Endothelial cell of umbilical vein (primary cell): Measurements from ENCODE around the gene KIF26B. TPM values are rescaled to one million over a fixed set of nuclear protein-coding genes. Genes with fewer than 3 reads are reported as not detected.

Experiments
- Bru-seq: library from RNA; stranded (reverse); fragments of 400-500 nt; gene quantifications from one replicate; lab custom pipeline; 2021; lab: Mats Ljungman, UMichigan
- BruChase-seq, 2 experiments: library from RNA; stranded (reverse); fragments of 400-500 nt; gene quantifications; one replicate each; lab custom pipeline; 2021; lab: Mats Ljungman, UMichigan
- BruUV-seq: library from RNA; stranded (reverse); fragments of 400-500 nt; replicated peaks from 2 replicates; lab custom pipeline; 2021; lab: Mats Ljungman, UMichigan
- CTCF ChIA-PET: fragments of 300-600, 350-600 bp; sonication (Branson Sonifier 250); formaldehyde crosslinking; loops from one replicate; lab custom pipeline; 2021; ENCODE audit warnings: antibody characterized with exemption, inconsistent platforms; lab: Charles Lee
- POLR2A ChIA-PET: fragments of 300-600, 350-600 bp; sonication (Branson Sonifier 250); formaldehyde crosslinking; loops from one replicate; lab custom pipeline; 2021; ENCODE audit warnings: antibody characterized with exemption, inconsistent platforms; lab: Charles Lee
- DNase-seq: peaks from one replicate; pipeline ENCODE4 v3.0.0-alpha.2; 2011; ENCODE audit warnings: low read depth, low spot score
- FAIRE-seq: peaks from 2 replicates; lab custom pipeline; 2011; peaks lifted over from hg19 to GRCh38; lab: Jason Lieb, UNC
- H2AFZ ChIP-seq: 2 replicates; pipeline ENCODE4 v1.6.0; 2012; ENCODE audit warnings: low read depth, low read length, control low read depth, inconsistent platforms
- H3K27ac ChIP-seq: 2 replicates; pipeline ENCODE4 v1.5.1; 2011; ENCODE audit warnings: low read depth, mild to moderate bottlenecking, control low read depth, low read length, moderate library complexity; ENCODE audit not compliant: insufficient read depth
- H3K27me3 ChIP-seq, 2 experiments: 2 replicates each; pipeline versions ENCODE4 v1.6.0 to v1.6.1; 2011; ENCODE audit warnings: low read length in 2 of 2, mixed read lengths in 1 of 2; ENCODE audit not compliant: control insufficient read depth in 2 of 2, insufficient read depth in 2 of 2
- H3K36me3 ChIP-seq, 2 experiments: 2 replicates in 1 of 2; 3 replicates in 1 of 2; pipeline ENCODE4 v1.5.1; 2011; ENCODE audit warnings: low read length in 2 of 2, mild to moderate bottlenecking in 1 of 2, moderate library complexity in 1 of 2; ENCODE audit not compliant: control insufficient read depth in 2 of 2, insufficient read depth in 2 of 2; ENCODE audit errors: extremely low read depth in 1 of 2
- H3K4me1 ChIP-seq: 3 replicates; pipeline ENCODE4 v1.5.1; 2011; ENCODE audit warnings: mild to moderate bottlenecking, low read length; ENCODE audit not compliant: control insufficient read depth, insufficient read depth; ENCODE audit errors: extremely low read depth
- H3K4me2 ChIP-seq: 2 replicates; pipeline ENCODE4 v1.6.1; 2011; ENCODE audit warnings: low read length, control low read depth, mixed read lengths; ENCODE audit not compliant: insufficient read depth
- H3K4me3 ChIP-seq, 3 experiments: fragments of 200-600 bp in 1 of 3; sonication (generic), shearing (Covaris generic) in 1 of 3; replicated peaks in 1 of 3; 2 replicates each; pipeline ENCODE4 v1.5.1; 2011 to 2016; ENCODE audit warnings: control low read depth in 3 of 3, low read length in 3 of 3, mild to moderate bottlenecking in 2 of 3, inconsistent platforms in 1 of 3, low read depth in 1 of 3, moderate library complexity in 1 of 3; ENCODE audit not compliant: insufficient read depth in 1 of 3
- H3K79me2 ChIP-seq: 2 replicates; pipeline ENCODE4 v1.6.0; 2012; ENCODE audit warnings: low read length, inconsistent platforms; ENCODE audit not compliant: control insufficient read depth, insufficient read depth
- H3K9ac ChIP-seq: replicated peaks from 2 replicates; pipeline ENCODE3; 2011; ENCODE audit warnings: low read length, control low read depth; ENCODE audit not compliant: insufficient read depth; ENCODE audit errors: extremely low read depth
- H3K9me1 ChIP-seq: replicated peaks from 3 replicates; pipeline ENCODE4 v1.6.0; 2011; ENCODE audit warnings: mild to moderate bottlenecking, low read length; ENCODE audit not compliant: control insufficient read depth, insufficient read depth; ENCODE audit errors: extremely low read depth
- H3K9me3 ChIP-seq: replicated peaks from 2 replicates; pipeline ENCODE4 v1.5.1; 2012; ENCODE audit warnings: low read length, inconsistent platforms; ENCODE audit not compliant: control insufficient read depth, insufficient read depth
- H4K20me1 ChIP-seq: replicated peaks from 2 replicates; pipeline ENCODE3; 2011; ENCODE audit warnings: mild to moderate bottlenecking, low read length; ENCODE audit not compliant: control insufficient read depth, insufficient read depth; ENCODE audit errors: extremely low read depth
- EZH2 ChIP-seq: IDR thresholded peaks from 2 replicates; pipeline ENCODE4 v1.6.1; 2012; ENCODE audit warnings: borderline replicate concordance, low read depth, mild to moderate bottlenecking, moderate library complexity, low read length, inconsistent platforms; ENCODE audit not compliant: severe bottlenecking
- FOS ChIP-seq: IDR thresholded peaks from 2 replicates; pipeline ENCODE4 v1.6.1; 2011; ENCODE audit warnings: mild to moderate bottlenecking, low read length, moderate library complexity, borderline replicate concordance; ENCODE audit not compliant: insufficient read depth
- GATA2 ChIP-seq: IDR thresholded peaks from 2 replicates; pipeline ENCODE4 v1.7.0; 2011; ENCODE audit warnings: low read depth, mild to moderate bottlenecking, moderate library complexity, mixed read lengths, low read length; ENCODE audit not compliant: insufficient read length, insufficient read depth
- MYC ChIP-seq: IDR thresholded peaks from one replicate; pipeline ENCODE4 v1.6.1; 2011; ENCODE audit warnings: mild to moderate bottlenecking, low read depth, low read length
- POLR2AphosphoS5 ChIP-seq: IDR thresholded peaks from 2 replicates; pipeline ENCODE4 v1.6.1; 2012; ENCODE audit warnings: low read depth, mild to moderate bottlenecking, control low read depth, low read length, moderate library complexity; ENCODE audit not compliant: insufficient read depth
- dilution Hi-C: fragments of 300-500 bp; cut with MboI; formaldehyde crosslinking; loops from one replicate; pipeline ENCODE4 v1.15.0; 2019; ENCODE audit warnings: low sequenced_read_pairs; ENCODE audit not compliant: extremely low pct_ligation_motif_present
- intact Hi-C: fragments of 100-400 bp; cut with micrococcal nuclease; formaldehyde crosslinking; loops from one replicate; pipeline ENCODE4 v1.10.0; 2022
- long read RNA-seq: library from polyadenylated mRNA; stranded (forward); transcript quantifications from one replicate; pipeline ENCODE4 v2.0.0, GENCODE V29; 2021
- polyA minus RNA-seq, 3 experiments: library from RNA; depleted of rRNA, polyadenylated mRNA; stranded (reverse); fragments of >200 nt; gene quantifications; 1 replicate in 1 of 3; 2 replicates in 2 of 3; pipeline ENCODE4 v1.2.3, GENCODE V29; 2011
- polyA plus RNA-seq, 4 experiments: library from polyadenylated mRNA; depleted of rRNA in 3 of 4; stranded (reverse) in 3 of 4; unstranded in 1 of 4; fragments of >200 nt; gene quantifications; 2 replicates each; pipeline versions ENCODE4 v1.2.1 to v1.2.3, GENCODE V29; 2011 to 2012; ENCODE audit warnings: missing spikeins in 1 of 4
- total RNA-seq: library from RNA; stranded (reverse); gene quantifications from 2 replicates; pipeline ENCODE4 v1.2.3, GENCODE V29; 2021
- TF ChIP-seq, protein P1 (sequence below): IDR thresholded peaks from 2 replicates; pipeline ENCODE4 v1.6.1; 2011; ENCODE audit not compliant: insufficient read depth, insufficient read length
- TF ChIP-seq, protein P2 (sequence below), 2 donors: IDR thresholded peaks; 1 replicate in 1 of 2; 2 replicates in 1 of 2; pipeline ENCODE4 v1.5.1; 2011; ENCODE audit warnings: low read length in 2 of 2, mild to moderate bottlenecking in 2 of 2, moderate library complexity in 2 of 2, control low read depth in 1 of 2, inconsistent platforms in 1 of 2, low read depth in 1 of 2; ENCODE audit not compliant: insufficient read depth in 1 of 2; ENCODE audit errors: extremely low read depth in 1 of 2

KIF26B gene
- total RNA-seq: 0.25 and 0.49 TPM in 2 replicates
- polyA plus RNA-seq: 0.04 and 0.06 TPM in 2 replicates
- polyA plus RNA-seq (2011; cell fraction: cytosol; rRNA removed): 0.03 and 0.08 TPM in 2 replicates
- 0.08 and 0.25 TPM in 2 replicates for polyA plus RNA-seq (2011; cell fraction: nucleus; rRNA removed)
- 0.23 and 0.31 TPM in 2 replicates for polyA plus RNA-seq (2012)
- polyA minus RNA-seq: 0.21 and 0.29 TPM in 2 replicates
- not detected for polyA minus RNA-seq (2011; cell fraction: cytosol; rRNA and poly(A)+ RNA removed)
- 0.38 and 0.43 TPM in 2 replicates for polyA minus RNA-seq (2011; cell fraction: nucleus; rRNA and poly(A)+ RNA removed)
- percentile 26 among the genes with signal in this experiment for Bru-seq, nascent RNA
- percentile 29 among the genes with signal in this experiment for BruChase-seq, experiment 1, labeled RNA remaining after a 6-hour chase
- BruChase-seq, experiment 2, labeled RNA remaining after a 2-hour chase: percentile 33 among the genes with signal in this experiment
- long read RNA-seq: 0 reads

DNA sequence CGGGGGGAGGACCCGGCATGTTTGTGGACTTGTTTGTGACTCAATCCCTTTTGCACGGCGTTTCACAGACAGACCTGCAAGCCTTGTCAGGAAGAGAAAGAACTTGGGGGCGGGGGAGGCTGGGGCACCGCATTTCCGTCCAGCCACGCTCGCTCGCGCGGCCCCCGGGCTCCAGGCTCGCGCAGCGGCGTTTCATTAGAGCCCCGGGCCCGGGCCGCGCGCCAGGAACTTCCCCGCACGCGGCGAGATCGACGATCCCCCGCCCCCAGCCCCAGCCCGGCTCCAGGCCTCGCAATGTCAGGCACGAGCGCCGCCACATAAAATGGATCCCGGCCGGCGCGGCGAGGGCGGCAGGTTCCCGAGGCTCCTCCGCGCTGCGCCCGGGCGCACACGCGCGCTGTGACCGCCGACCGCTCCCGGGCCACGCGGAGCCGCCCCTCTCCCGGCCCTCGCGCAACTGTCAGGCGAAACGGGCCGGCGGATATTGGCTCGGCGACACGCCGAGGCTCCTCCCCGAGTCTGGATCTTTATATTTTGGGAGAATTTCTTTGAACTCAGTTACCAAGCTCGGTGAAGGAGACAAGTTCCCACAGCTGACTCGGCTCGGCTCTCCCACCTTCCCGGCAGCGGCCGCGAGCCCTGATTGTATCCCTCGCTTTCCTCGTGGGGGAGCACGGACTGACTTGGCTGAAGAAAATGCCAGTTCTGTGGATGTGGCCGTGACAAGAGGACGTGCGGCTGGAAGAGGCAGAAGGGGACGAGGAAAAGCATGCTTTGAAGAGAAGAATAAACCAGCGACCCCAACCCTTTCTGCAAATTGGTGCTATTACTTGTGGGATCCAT, at the start of gene KIF26B:
Gene KIF26B, plus strand, starts transcription at position 557 of the 843 bp plus-strand sequence. CDS start 440 bp downstream, outside the sequence.
- peaks cover 20 to 57% of the 10 kb centered on the region in 2 experiments for H3K27me3 ChIP-seq
- POLR2A ChIA-PET: no interaction called here
- no peak within 1 kb of the TSS for H3K27ac ChIP-seq
- no peaks in the 10 kb centered on the region for H4K20me1 ChIP-seq
- BruUV-seq: no TSS peak
- H3K4me1 ChIP-seq: peaks cover 28% of the 10 kb centered on the region
- peak; percentile 80 for FAIRE-seq
- peak; percentile 49 for DNase-seq
- no peaks in the 10 kb centered on the region for H3K9me3 ChIP-seq
- CTCF ChIA-PET: interaction anchor here (0.9 to 6.0 kb wide), 14 partner anchors 10 to 1339 kb away, joined by 3 to 128 read pairs (median 12); no protein-coding TSS in a partner anchor
- intact Hi-C loops (loop anchor here (2.0 to 5.0 kb wide), 3 partner anchors 720 to 1543 kb away; no protein-coding TSS in a partner anchor), dilution Hi-C loops (no loop called here)
- peak within 1 kb of the TSS; percentile 39 for H3K9ac ChIP-seq
- TF ChIP-seq, protein P1, sequence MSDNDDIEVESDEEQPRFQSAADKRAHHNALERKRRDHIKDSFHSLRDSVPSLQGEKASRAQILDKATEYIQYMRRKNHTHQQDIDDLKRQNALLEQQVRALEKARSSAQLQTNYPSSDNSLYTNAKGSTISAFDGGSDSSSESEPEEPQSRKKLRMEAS: no peak
- TF ChIP-seq, protein P2, sequence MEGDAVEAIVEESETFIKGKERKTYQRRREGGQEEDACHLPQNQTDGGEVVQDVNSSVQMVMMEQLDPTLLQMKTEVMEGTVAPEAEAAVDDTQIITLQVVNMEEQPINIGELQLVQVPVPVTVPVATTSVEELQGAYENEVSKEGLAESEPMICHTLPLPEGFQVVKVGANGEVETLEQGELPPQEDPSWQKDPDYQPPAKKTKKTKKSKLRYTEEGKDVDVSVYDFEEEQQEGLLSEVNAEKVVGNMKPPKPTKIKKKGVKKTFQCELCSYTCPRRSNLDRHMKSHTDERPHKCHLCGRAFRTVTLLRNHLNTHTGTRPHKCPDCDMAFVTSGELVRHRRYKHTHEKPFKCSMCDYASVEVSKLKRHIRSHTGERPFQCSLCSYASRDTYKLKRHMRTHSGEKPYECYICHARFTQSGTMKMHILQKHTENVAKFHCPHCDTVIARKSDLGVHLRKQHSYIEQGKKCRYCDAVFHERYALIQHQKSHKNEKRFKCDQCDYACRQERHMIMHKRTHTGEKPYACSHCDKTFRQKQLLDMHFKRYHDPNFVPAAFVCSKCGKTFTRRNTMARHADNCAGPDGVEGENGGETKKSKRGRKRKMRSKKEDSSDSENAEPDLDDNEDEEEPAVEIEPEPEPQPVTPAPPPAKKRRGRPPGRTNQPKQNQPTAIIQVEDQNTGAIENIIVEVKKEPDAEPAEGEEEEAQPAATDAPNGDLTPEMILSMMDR (IDR thresholded peaks at IDR 0.05; ENCODE audit: extremely low read depth in 1 of 2, insufficient read depth in 1 of 2, low read depth in 1 of 2, low read length in 2 of 2): no peak
- TF ChIP-seq GATA2 (no peak), MYC (no peak), POLR2AphosphoS5 (no peak), FOS (no peak), EZH2 (no peak)
- H3K4me2 ChIP-seq: peak within 1 kb of the TSS; percentile 76
- H3K4me3 ChIP-seq: peak within 1 kb of the TSS; percentile 10 to 51 (median 51)
- H3K79me2 ChIP-seq: no peaks in the 10 kb centered on the region
- H3K36me3 ChIP-seq: no peaks in the 10 kb centered on the region
- no peaks in the 10 kb centered on the region for H3K9me1 ChIP-seq
- H2AFZ ChIP-seq: peak within 1 kb of the TSS; percentile 91
